Pancreas (tissue), 10 donors: ENCODE measurements around the gene SOBP. TPM values are rescaled to one million over a fixed set of nuclear protein-coding genes. Genes with fewer than 3 reads are reported as not detected.

Experiments
- ATAC-seq, 4 donors: fragments of 200-7000 bp; cut with Tn5 transposase; one replicate each; pipeline versions ENCODE4 v1.8.0 to v1.9.1; 2020; ENCODE audit warnings: mild to moderate bottlenecking in 4 of 4, moderate library complexity in 4 of 4
- DNase-seq, 6 donors: peaks; one replicate each; pipeline ENCODE4 v3.0.0-alpha.2; 2020
- FAIRE-seq: peaks from 2 replicates; lab custom pipeline; 2012; peaks lifted over from hg19 to GRCh38; lab: Jason Lieb, UNC
- H3K27ac ChIP-seq, 4 donors: fragments of 200-600 bp; sonication (generic); 1 replicate in 3 of 4; 2 replicates in 1 of 4; pipeline versions ENCODE4 v1.5.0 to v1.8.0; 2020
- H3K27me3 ChIP-seq, 4 donors: fragments of 200-600 bp; one replicate each; pipeline ENCODE4 v1.8.0; 2021
- H3K36me3 ChIP-seq, 3 donors: fragments of 200-600 bp; sonication (generic) in 1 of 3; one replicate each; pipeline versions ENCODE4 v1.5.0 to v1.8.0; 2020 to 2021
- H3K4me1 ChIP-seq, 3 donors: fragments of 200-600 bp; one replicate each; pipeline ENCODE4 v1.8.0; 2021
- H3K4me3 ChIP-seq, 4 donors: fragments of 200-600 bp; sonication (generic) in 2 of 4; one replicate each; pipeline versions ENCODE4 v1.5.0 to v1.8.0; 2020 to 2021
- H3K9me3 ChIP-seq, 4 donors: fragments of 200-600 bp; one replicate each; pipeline ENCODE4 v1.8.0; 2021
- WGBS, 2 donors: extraction: QIAGEN DNeasy Blood & Tissue Kit; methylation state at CpG; one replicate each; pipeline ENCODE4 v1.1.7; 2013; 5-methylcytosine and 5-hydroxymethylcytosine counted together
- intact Hi-C, 3 donors: fragments of 100-400 bp; cut with DNase I; formaldehyde crosslinking; loops; one replicate each; pipeline versions ENCODE4 v1.11.1 to v1.14.2; 2022
- polyA plus RNA-seq, 2 donors: library from polyadenylated mRNA; stranded (reverse); fragments of 200-250 nt; gene quantifications; one replicate each; pipeline ENCODE4 v1.2.3, GENCODE V29; 2013
- total RNA-seq, 6 donors: library from RNA; stranded (reverse); fragmentation: NEBNext Ultra II Directional in 4 of 6; extraction: Animal tissue kit (Norgen Biotek cat#: 25700) in 4 of 6; gene quantifications; one replicate each; pipeline versions ENCODE4 v1.2.1 to v1.2.4, GENCODE V29; 2021 to 2023
- TF ChIP-seq, protein P1 (sequence below), 4 donors: fragments of 200-600 bp; sonication (generic) in 3 of 4; IDR thresholded peaks; one replicate each; pipeline versions ENCODE4 v1.5.0 to v1.8.0; 2021; ENCODE audit warnings: antibody characterized with exemption in 4 of 4
- donor health status: healthy with polysubstance abuse.
- donor health status: DM: no; HTN: no; CAD: no; lungs with moderate emphysema.
- donor health status: DM: no; HTN: no; CAD: no.
- donor health status: control.
- donor health status: control.
- donor health status: Bipolar disorder and iron deficiency.
- donor health status: DM: yes; HTN: yes; CAD: no.
- donor health status: DM: no; HTN: no; CAD: no.
- donor health status: DM: no; HTN: no; CAD: no.
- donor health status: DM: yes; HTN: yes; CAD: no.

Gene SOBP
- total and polyA plus RNA-seq, 8 donors = 1.1 to 3.5 (median 2.0) TPM

DNA sequence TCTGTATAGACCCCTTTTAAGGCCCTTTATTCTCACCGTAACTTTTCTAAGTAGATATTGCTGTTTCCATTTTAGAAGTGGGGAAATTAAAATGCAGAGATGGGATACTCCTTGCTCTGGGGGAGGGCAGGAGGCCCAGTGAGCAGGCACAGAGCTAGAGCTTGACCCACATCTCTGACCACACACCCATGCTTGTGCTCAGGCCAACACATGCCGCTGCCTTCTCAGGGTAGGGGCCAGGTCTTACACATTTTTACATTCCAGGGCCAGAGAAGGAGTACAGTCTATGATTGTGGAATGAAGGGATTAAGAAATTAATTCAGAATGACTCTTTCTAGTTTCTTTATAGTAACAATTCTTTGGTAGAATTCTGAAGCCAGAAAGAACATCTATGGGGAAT lies 104.8 kb downstream of the SOBP start:
- Histone ChIP-seq H3K4me1 (no peaks in the 10 kb centered on the region), H3K4me3 (no peak overlapping the region), H3K9me3 (no peaks in the 10 kb centered on the region), H3K36me3 (no peaks in the 10 kb centered on the region), H3K27me3 (no peaks in the 10 kb centered on the region), H3K27ac (no peak overlapping the region)
- ATAC-seq (no peak), FAIRE-seq (no peak), DNase-seq (no peak)
- intact Hi-C loops = no loop called here
- TF ChIP-seq, protein P1, sequence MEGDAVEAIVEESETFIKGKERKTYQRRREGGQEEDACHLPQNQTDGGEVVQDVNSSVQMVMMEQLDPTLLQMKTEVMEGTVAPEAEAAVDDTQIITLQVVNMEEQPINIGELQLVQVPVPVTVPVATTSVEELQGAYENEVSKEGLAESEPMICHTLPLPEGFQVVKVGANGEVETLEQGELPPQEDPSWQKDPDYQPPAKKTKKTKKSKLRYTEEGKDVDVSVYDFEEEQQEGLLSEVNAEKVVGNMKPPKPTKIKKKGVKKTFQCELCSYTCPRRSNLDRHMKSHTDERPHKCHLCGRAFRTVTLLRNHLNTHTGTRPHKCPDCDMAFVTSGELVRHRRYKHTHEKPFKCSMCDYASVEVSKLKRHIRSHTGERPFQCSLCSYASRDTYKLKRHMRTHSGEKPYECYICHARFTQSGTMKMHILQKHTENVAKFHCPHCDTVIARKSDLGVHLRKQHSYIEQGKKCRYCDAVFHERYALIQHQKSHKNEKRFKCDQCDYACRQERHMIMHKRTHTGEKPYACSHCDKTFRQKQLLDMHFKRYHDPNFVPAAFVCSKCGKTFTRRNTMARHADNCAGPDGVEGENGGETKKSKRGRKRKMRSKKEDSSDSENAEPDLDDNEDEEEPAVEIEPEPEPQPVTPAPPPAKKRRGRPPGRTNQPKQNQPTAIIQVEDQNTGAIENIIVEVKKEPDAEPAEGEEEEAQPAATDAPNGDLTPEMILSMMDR (IDR thresholded peaks at IDR 0.05) = no peak
- WGBS, 2 donors = 92 to 97% methylated on average over 2 of the region's 2 CpGs

DNA sequence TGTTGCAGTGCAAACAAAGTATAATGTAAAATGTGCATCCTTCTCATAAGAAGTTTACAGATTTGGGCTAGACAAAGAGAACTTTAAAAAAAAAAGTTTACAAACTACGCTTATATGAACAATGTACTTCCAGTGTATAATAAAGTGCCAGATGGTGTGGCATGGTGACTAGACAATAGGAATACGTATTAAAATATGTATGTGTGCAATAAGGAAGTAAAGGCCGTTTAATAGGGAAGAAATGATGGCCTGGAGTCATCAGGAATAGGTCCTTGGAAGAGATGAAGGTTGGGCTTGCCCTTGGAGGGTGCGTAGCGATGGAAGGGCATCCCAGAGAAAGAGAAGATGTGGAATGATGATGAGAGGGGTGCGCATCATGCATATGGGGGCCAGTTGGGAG lies 108.2 kb downstream of the SOBP start:
- Histone ChIP-seq H3K27me3 (no peaks in the 10 kb centered on the region), H3K27ac (no peak overlapping the region), H3K4me1 (peaks cover 0 to 4% (median 0%) of the 10 kb centered on the region in 3 donors), H3K4me3 (no peak overlapping the region), H3K36me3 (no peaks in the 10 kb centered on the region), H3K9me3 (no peaks in the 10 kb centered on the region)
- WGBS, 2 donors = 88 to 95% methylated on average over 6 of the region's 6 CpGs
- DNase-seq (no peak), FAIRE-seq (no peak), ATAC-seq (no peak)
- intact Hi-C loops = no loop called here
- TF ChIP-seq, protein P1 (IDR thresholded peaks at IDR 0.05) = no peak

DNA sequence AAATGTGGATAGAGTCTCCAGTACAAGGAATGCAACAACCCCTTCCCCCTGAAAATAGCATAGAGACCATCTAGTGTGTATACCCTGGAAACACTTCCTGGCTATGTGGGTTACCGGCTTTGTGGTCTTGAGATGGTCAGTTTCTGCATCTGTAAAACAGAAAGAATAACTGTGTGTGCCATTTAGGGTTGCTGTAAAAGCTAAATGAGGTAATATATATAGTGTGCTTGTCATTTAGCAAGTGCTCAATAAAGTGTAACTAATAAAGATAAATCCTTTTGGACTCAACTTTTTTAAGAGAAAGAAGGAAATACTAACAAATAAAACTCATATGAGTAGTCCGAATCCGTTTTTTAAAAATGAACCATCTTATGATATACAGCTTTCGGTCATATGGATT lies 109.1 kb downstream of the SOBP start:
- Histone ChIP-seq H3K4me1 (peaks cover 0 to 4% (median 0%) of the 10 kb centered on the region in 3 donors), H3K27ac (no peak overlapping the region), H3K27me3 (no peaks in the 10 kb centered on the region), H3K4me3 (no peak overlapping the region), H3K36me3 (no peaks in the 10 kb centered on the region), H3K9me3 (no peaks in the 10 kb centered on the region)
- intact Hi-C loops = no loop called here
- DNase-seq (no peak), ATAC-seq (no peak), FAIRE-seq (no peak)
- WGBS, 2 donors = 90 to 95% methylated on average over 4 of the region's 4 CpGs
- TF ChIP-seq, protein P1 (IDR thresholded peaks at IDR 0.05) = no peak

DNA sequence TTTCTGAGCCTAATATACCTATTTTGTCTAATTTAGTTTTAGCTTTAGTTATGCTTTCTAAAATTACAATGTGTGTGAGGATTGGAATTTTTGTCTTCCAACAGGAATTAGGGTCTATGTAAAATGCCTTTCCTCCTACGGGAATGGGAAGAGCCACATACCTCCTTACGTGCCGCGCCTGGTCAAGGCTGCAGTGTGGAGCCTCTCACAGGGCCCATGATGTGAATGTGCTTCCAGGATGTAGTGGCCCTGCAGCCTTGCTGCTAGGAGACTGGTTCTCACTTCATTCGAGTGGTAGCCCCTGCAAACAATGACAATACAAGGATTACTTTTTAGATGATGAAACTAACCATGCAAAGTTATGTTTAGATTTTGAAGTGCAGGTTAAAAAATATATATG lies 110.2 kb downstream of the SOBP start:
- no peak for ATAC-seq
- TF ChIP-seq, protein P1 (IDR thresholded peaks at IDR 0.05) = no peak
- intact Hi-C loops = no loop called here
- 86 to 90% methylated on average over 5 of the region's 5 CpGs for whole genome bisulfite sequencing, 2 donors
- H3K36me3 ChIP-seq = no peaks in the 10 kb centered on the region
- DNase-seq = no peak
- no peak overlapping the region for H3K27ac ChIP-seq
- FAIRE-seq = no peak
- H3K27me3 ChIP-seq = no peaks in the 10 kb centered on the region
- H3K9me3 ChIP-seq = no peaks in the 10 kb centered on the region
- peaks cover 0 to 4% (median 0%) of the 10 kb centered on the region in 3 donors for H3K4me1 ChIP-seq
- H3K4me3 ChIP-seq = no peak overlapping the region

DNA sequence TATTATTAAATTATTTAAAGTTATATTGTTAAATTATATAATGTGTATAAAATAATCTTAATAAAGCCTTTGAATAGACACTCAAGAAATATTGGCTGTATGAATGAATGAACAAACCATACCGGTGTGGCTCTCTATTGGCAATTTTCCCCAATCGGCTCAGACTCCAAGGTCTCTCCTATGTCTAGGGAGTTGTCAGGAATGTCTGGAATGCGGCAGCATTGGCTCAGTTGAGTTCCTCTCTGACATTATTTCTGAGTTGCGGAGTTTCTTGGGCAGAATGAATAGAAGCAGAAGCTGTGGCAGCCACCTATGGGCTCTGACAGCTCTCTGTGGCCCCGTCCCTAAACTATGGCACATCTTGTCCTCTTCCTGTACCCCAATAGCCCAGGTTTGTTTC lies 111.0 kb downstream of the SOBP start:
- H3K27ac ChIP-seq = no peak overlapping the region
- H3K9me3 ChIP-seq = no peaks in the 10 kb centered on the region
- ATAC-seq = peak; percentile 64 to 83 (median 74)
- intact Hi-C loops = no loop called here
- TF ChIP-seq, protein P1 (IDR thresholded peaks at IDR 0.05) = no peak
- no peak overlapping the region for H3K4me3 ChIP-seq
- FAIRE-seq = no peak
- H3K4me1 ChIP-seq = peaks cover 0 to 4% (median 0%) of the 10 kb centered on the region in 3 donors
- 42 to 44% methylated on average over 5 of the region's 5 CpGs for WGBS, 2 donors
- peak in 4 of 6 donors; percentile 13 to 40 (median 20) for DNase-seq
- H3K36me3 ChIP-seq = no peaks in the 10 kb centered on the region
- H3K27me3 ChIP-seq = no peaks in the 10 kb centered on the region
